Measurements from ENCODE around the gene EIF2B2. TPM values are rescaled to one million over a fixed set of nuclear protein-coding genes. Genes with fewer than 3 reads are reported as not detected.
"Not testable (repeated sequence)": the region's sequence is repeated elsewhere in the genome, so short reads cannot be mapped to it uniquely, and the experiment has no call there.

EIF2B2 gene
- total and polyA plus RNA-seq, 7 donors = 25.2 to 45.5 (median 35.3) TPM

DNA sequence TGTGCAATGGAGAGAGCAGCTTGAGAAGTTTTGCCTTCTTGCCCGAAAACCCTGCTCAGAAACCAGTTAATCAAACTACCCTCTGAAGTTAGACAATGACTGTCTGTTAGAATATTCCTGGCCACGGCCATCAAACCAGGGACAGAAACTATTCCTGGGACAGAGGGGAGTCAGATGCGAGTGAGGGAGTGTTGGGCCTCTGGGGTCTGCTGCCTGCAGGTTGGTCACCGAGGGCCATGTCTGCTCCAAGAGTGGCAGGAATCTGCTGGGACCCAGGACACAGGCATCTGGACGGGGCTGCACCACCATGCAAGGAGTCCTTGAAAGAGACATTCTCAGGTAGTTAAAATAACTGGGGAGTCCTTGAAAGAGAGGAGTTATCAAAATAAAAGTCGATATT is 16.9 kb upstream of the EIF2B2 start:
- Histone ChIP-seq H3K36me3 (no peaks in the 10 kb centered on the region), H3K4me3 (no peak overlapping the region), H3K27ac (no peak overlapping the region), H3K9me3 (no peaks in the 10 kb centered on the region), H3K27me3 (no peaks in the 10 kb centered on the region), H3K4me1 (no peaks in the 10 kb centered on the region)
- DNase-seq = no peak
- 91 to 95% methylated on average over 6 of the region's 6 CpGs for WGBS, 2 donors
- TF ChIP-seq, protein P1, sequence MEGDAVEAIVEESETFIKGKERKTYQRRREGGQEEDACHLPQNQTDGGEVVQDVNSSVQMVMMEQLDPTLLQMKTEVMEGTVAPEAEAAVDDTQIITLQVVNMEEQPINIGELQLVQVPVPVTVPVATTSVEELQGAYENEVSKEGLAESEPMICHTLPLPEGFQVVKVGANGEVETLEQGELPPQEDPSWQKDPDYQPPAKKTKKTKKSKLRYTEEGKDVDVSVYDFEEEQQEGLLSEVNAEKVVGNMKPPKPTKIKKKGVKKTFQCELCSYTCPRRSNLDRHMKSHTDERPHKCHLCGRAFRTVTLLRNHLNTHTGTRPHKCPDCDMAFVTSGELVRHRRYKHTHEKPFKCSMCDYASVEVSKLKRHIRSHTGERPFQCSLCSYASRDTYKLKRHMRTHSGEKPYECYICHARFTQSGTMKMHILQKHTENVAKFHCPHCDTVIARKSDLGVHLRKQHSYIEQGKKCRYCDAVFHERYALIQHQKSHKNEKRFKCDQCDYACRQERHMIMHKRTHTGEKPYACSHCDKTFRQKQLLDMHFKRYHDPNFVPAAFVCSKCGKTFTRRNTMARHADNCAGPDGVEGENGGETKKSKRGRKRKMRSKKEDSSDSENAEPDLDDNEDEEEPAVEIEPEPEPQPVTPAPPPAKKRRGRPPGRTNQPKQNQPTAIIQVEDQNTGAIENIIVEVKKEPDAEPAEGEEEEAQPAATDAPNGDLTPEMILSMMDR (IDR thresholded peaks at IDR 0.05) = no peak
- intact Hi-C loops (cut with DNase I) = no loop called here

DNA sequence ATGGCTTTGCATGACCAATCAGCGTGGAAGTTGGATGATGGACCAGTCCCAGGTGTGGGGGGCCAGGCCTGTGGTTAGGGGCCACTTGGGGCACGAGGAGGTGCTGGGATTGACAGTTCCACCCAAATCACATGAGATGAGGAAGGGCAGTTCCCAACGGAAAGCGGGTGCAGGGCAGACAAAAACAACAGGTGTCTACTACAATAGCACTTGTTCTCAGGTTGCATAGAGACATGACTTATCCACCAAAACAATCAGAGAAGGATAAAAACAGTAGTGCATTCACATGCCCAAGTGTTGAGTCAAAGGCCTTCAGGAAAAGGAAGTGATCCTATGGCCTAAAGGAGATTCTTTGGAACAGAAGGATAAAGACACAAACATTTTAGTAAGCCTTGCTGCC is 14.6 kb upstream of the EIF2B2 start:
- WGBS, 2 donors = 32 to 67% methylated on average over 4 of the region's 4 CpGs
- TF ChIP-seq, protein P1 (IDR thresholded peaks at IDR 0.05) = no peak
- no peak for TF ChIP-seq POLR2A (IDR thresholded peaks at IDR 0.05)
- TF ChIP-seq EP300 (IDR thresholded peaks at IDR 0.05) = no peak
- no peak for TF ChIP-seq POLR2AphosphoS5 (IDR thresholded peaks at IDR 0.05)
- H3K27ac ChIP-seq = no peak overlapping the region

DNA sequence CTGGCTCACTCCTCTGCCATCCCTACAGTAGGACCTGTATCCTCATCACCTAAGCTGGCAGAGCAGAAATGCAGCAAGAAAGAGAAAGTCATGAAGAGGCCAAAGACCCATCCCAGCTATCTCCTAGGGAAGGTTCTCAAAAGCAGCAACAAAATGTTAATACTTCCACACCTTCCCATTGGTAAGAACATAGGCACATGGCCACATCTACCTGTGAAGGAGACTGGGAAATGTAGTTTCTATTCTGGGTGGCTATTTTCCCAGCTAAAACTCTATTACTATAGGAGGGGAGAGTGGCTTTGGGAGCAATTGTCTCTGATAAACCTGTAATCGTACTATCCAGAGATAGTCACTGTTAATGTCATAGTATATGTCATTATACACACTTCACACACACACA is 13.7 kb upstream of the EIF2B2 start:
- DNase-seq = no peak
- Histone ChIP-seq H3K27me3 (no peaks in the 10 kb centered on the region), H3K36me3 (no peaks in the 10 kb centered on the region), H3K4me3 (no peak overlapping the region), H3K4me1 (no peaks in the 10 kb centered on the region), H3K9me3 (no peaks in the 10 kb centered on the region), H3K27ac (no peak overlapping the region)
- 82 to 85% methylated on average over 1 of the region's 1 CpG for WGBS, 2 donors
- TF ChIP-seq POLR2A (IDR thresholded peaks at IDR 0.05) (no peak), POLR2AphosphoS5 (IDR thresholded peaks at IDR 0.05) (no peak), EP300 (IDR thresholded peaks at IDR 0.05) (no peak)
- TF ChIP-seq, protein P1 (IDR thresholded peaks at IDR 0.05) = no peak
- intact Hi-C loops (cut with DNase I) = no loop called here

More for the DNA sequence above, 14.6 kb upstream of the EIF2B2 start:
- DNase-seq = no peak
- Histone ChIP-seq H3K36me3 (no peaks in the 10 kb centered on the region), H3K27me3 (no peaks in the 10 kb centered on the region), H3K9me3 (no peaks in the 10 kb centered on the region), H3K4me1 (no peaks in the 10 kb centered on the region), H3K4me3 (no peak overlapping the region)
- intact Hi-C loops (cut with DNase I) = no loop called here

DNA sequence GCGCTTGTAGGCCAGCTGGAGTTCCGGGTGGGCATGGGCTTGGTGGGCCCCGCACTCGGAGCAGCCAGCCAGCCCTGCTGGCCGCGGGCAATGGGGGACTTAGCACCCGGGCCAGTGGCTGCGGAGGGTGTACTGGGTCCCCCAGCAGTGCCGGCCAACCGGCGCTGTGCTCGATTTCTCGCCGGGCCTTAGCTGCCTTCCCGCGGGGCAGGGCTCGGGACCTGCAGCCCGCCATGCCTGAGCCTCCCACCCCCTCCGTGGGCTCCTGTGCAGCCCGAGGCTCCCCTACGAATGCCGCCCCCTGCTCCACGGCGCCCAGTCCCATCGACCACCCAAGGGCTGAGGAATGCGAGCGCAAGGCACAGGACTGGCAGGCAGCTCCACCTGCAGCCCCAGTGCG is 8.5 kb upstream of the EIF2B2 start:
- intact Hi-C loops (cut with DNase I); H3K27me3 ChIP-seq; H3K36me3 ChIP-seq; H3K4me1 ChIP-seq; H3K4me3 ChIP-seq; DNase-seq; H3K9me3 ChIP-seq; H3K27ac ChIP-seq: not testable (repeated sequence)
- 96 to 97% methylated on average over 28 of the region's 28 CpGs for WGBS, 2 donors

DNA sequence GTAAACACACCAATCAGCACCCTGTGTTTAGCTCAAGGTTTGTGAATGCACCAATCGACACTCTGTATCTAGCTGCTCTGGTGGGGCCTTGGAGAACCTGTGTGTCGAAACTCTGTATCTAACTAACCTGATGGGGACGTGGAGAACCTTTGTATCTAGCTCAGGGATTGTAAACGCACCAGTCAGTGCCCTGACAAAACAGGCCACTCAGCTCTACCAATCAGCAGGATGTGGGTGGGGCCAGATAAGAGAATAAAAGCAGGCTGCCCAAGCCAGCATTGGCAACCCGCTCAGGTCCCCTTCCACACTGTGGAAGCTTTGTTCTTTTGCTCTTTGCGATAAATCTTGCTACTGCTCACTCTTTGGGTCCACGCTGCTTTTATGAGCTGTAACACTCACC is 6.9 kb upstream of the EIF2B2 start:
- H3K9me3 ChIP-seq; H3K4me1 ChIP-seq; H3K27ac ChIP-seq; intact Hi-C loops (cut with DNase I); H3K4me3 ChIP-seq; H3K27me3 ChIP-seq; DNase-seq; H3K36me3 ChIP-seq: not testable (repeated sequence)
- WGBS, 2 donors = 91 to 94% methylated on average over 7 of the region's 7 CpGs

DNA sequence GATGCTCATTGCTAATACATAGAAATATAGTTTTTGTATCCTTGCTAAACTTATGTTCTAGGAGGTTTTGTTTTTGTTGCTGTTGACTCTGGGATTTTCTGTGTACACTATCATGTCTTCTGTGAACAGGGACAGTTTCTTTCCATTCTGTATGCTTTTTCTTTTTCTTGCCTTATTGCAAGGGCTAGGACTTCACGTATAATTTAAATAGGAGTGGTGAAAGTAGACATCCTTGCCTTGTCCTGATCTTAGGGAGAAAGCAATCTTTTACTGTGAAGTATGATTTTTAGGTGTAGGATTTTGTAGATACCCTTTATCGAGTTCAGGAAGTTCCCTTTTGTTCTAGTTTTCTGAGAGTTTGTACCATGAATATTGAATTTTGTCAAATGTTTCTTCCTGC is 1.5 kb upstream of the EIF2B2 start:
- Histone ChIP-seq H3K36me3 (peaks cover 2 to 17% (median 9%) of the 10 kb centered on the region in 4 donors), H3K9me3 (no peaks in the 10 kb centered on the region), H3K4me1 (peaks cover 0 to 22% (median 19%) of the 10 kb centered on the region in 4 donors), H3K27ac (no peak overlapping the region), H3K27me3 (no peaks in the 10 kb centered on the region), H3K4me3 (no peak overlapping the region)
- no peak for TF ChIP-seq POLR2A (IDR thresholded peaks at IDR 0.05)
- TF ChIP-seq POLR2AphosphoS5 (IDR thresholded peaks at IDR 0.05) = no peak
- TF ChIP-seq, protein P1 (IDR thresholded peaks at IDR 0.05) = no peak
- TF ChIP-seq EP300 (IDR thresholded peaks at IDR 0.05) = no peak
- intact Hi-C loops (cut with DNase I) = loop anchor here (5.0 kb wide), 1 partner anchor 66 kb away; the partner anchor contains the start of gene ZC2HC1C
- no peak for DNase-seq
- WGBS, 2 donors = 90 to 98% methylated on average over 2 of the region's 2 CpGs
